Sigmoid colon (tissue), 4 donors: ENCODE measurements around the gene AAR2.

Experiments
- CTCF ChIP-seq, 4 experiments: fragments of 450-650 bp in 3 of 4; fragments of 200-600 bp in 1 of 4; IDR thresholded peaks; one replicate each; pipeline ENCODE4 v1.5.1; 2016 to 2019; ENCODE audit warnings: antibody characterized with exemption in 4 of 4, mild to moderate bottlenecking in 3 of 4, moderate library complexity in 2 of 4
- EP300 ChIP-seq, 4 donors: sonication (generic); formaldehyde crosslinking; IDR thresholded peaks; one replicate each; pipeline ENCODE4 v1.6.1; 2017; ENCODE audit warnings: antibody characterized with exemption in 4 of 4
- POLR2A ChIP-seq, 2 donors: fragments of 450-650 bp; IDR thresholded peaks; one replicate each; pipeline ENCODE4 v1.6.1; 2016; ENCODE audit warnings: antibody characterized with exemption in 2 of 2, mild to moderate bottlenecking in 2 of 2, moderate library complexity in 2 of 2
- POLR2AphosphoS5 ChIP-seq, 4 donors: sonication (generic); formaldehyde crosslinking; IDR thresholded peaks; one replicate each; pipeline ENCODE4 v1.6.1; 2017; ENCODE audit warnings: antibody characterized with exemption in 4 of 4

GRCh38 chr20:36230019-36230418 lies 6.3 kb upstream of the AAR2 start:
- no peak for TF ChIP-seq CTCF (IDR thresholded peaks at IDR 0.05)
- no peak for TF ChIP-seq POLR2AphosphoS5 (IDR thresholded peaks at IDR 0.05)
- no peak for TF ChIP-seq EP300 (IDR thresholded peaks at IDR 0.05)
- TF ChIP-seq POLR2A (IDR thresholded peaks at IDR 0.05), result no peak
